Gastroesophageal sphincter (tissue), 4 donors: ENCODE results near the gene PRKAR1B. TPM values are rescaled to one million over a fixed set of nuclear protein-coding genes. Genes with fewer than 3 reads are reported as not detected.

Experiments
- ATAC-seq: fragments of 150-250 bp; one replicate; pipeline ENCODE4 v1.9.1; 2016; ENCODE audit warnings: mild to moderate bottlenecking, moderate library complexity
- H3K27ac ChIP-seq, 4 donors: fragments of 200-600 bp; sonication (generic) in 3 of 4; 1 replicate in 3 of 4; 2 replicates in 1 of 4; pipeline ENCODE4 v1.5.1; 2016 to 2019
- H3K27me3 ChIP-seq: fragments of 200-600 bp; sonication (generic); one replicate; pipeline ENCODE4 v1.5.1; 2019
- H3K36me3 ChIP-seq, 2 donors: fragments of 200-600 bp; sonication (generic); one replicate each; pipeline ENCODE4 v1.5.1; 2019; ENCODE audit warnings: control low read depth in 1 of 2
- H3K4me1 ChIP-seq, 3 donors: fragments of 200-600 bp; sonication (generic); 1 replicate in 2 of 3; 2 replicates in 1 of 3; pipeline ENCODE4 v1.5.1; 2016 to 2019; ENCODE audit warnings: control low read depth in 2 of 3
- H3K4me3 ChIP-seq, 2 donors: fragments of 200-600 bp; sonication (generic); one replicate each; pipeline ENCODE4 v1.5.1; 2019; ENCODE audit warnings: mild to moderate bottlenecking in 1 of 2, moderate library complexity in 1 of 2
- H3K9me3 ChIP-seq, 3 donors: fragments of 200-600 bp; sonication (generic); one replicate each; pipeline ENCODE4 v1.5.1; 2017 to 2019; ENCODE audit warnings: control low read depth in 2 of 3
- EP300 ChIP-seq: sonication (generic); formaldehyde crosslinking; IDR thresholded peaks from one replicate; pipeline ENCODE4 v1.6.1; 2017; ENCODE audit warnings: antibody characterized with exemption, mild to moderate bottlenecking
- POLR2A ChIP-seq, 2 donors: fragments of 450-650 bp; IDR thresholded peaks; one replicate each; pipeline ENCODE4 v1.6.1; 2017; ENCODE audit warnings: antibody characterized with exemption in 2 of 2, mild to moderate bottlenecking in 2 of 2, moderate library complexity in 1 of 2
- POLR2AphosphoS5 ChIP-seq: sonication (generic); formaldehyde crosslinking; IDR thresholded peaks from one replicate; pipeline ENCODE4 v1.6.1; 2017; ENCODE audit warnings: antibody characterized with exemption
- WGBS, 2 donors: methylation state at CpG; one replicate each; pipeline ENCODE4 v1.1.5; 2018; ENCODE audit warnings: low coverage in 1 of 2; 5-methylcytosine and 5-hydroxymethylcytosine counted together
- total RNA-seq, 4 donors: library from RNA; depleted of rRNA; stranded (reverse); fragments of >200 nt; gene quantifications; one replicate each; pipeline ENCODE4 v1.1.0, GENCODE V29; 2016
- TF ChIP-seq, protein P1 (sequence below), 4 experiments: fragments of 200-600 bp in 2 of 4; fragments of 450-650 bp in 2 of 4; sonication (generic) in 1 of 4; IDR thresholded peaks; one replicate each; pipeline ENCODE4 v1.5.1; 2017 to 2019; ENCODE audit warnings: antibody characterized with exemption in 4 of 4, mild to moderate bottlenecking in 2 of 4, moderate library complexity in 2 of 4

PRKAR1B gene
- total RNA-seq, 4 donors from 2014 or later: 11.6 to 39.1 (median 24.8) TPM

GRCh38 chr7:693280-693679 lies 33.8 kb downstream of the PRKAR1B start:
- no peak overlapping the region for H3K4me3 ChIP-seq
- H3K4me1 ChIP-seq: peaks cover 0 to 16% (median 0%) of the 10 kb centered on the region in 3 donors
- 98 to 100% methylated on average over 2 to 11 of the region's 22 CpGs for WGBS, 2 donors
- no peaks in the 10 kb centered on the region for H3K27me3 ChIP-seq
- peak overlapping the region in 1 of 4 donors; percentile 63 for H3K27ac ChIP-seq
- TF ChIP-seq, protein P1, sequence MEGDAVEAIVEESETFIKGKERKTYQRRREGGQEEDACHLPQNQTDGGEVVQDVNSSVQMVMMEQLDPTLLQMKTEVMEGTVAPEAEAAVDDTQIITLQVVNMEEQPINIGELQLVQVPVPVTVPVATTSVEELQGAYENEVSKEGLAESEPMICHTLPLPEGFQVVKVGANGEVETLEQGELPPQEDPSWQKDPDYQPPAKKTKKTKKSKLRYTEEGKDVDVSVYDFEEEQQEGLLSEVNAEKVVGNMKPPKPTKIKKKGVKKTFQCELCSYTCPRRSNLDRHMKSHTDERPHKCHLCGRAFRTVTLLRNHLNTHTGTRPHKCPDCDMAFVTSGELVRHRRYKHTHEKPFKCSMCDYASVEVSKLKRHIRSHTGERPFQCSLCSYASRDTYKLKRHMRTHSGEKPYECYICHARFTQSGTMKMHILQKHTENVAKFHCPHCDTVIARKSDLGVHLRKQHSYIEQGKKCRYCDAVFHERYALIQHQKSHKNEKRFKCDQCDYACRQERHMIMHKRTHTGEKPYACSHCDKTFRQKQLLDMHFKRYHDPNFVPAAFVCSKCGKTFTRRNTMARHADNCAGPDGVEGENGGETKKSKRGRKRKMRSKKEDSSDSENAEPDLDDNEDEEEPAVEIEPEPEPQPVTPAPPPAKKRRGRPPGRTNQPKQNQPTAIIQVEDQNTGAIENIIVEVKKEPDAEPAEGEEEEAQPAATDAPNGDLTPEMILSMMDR (IDR thresholded peaks at IDR 0.05): no peak
- TF ChIP-seq EP300: no peak
- no peak for TF ChIP-seq POLR2AphosphoS5
- TF ChIP-seq POLR2A (IDR thresholded peaks at IDR 0.05): no peak
- H3K9me3 ChIP-seq: peaks cover 0 to 17% (median 0%) of the 10 kb centered on the region in 3 donors
- no peak for ATAC-seq
- peaks cover 0 to 10% of the 10 kb centered on the region in 2 donors for H3K36me3 ChIP-seq

DNA sequence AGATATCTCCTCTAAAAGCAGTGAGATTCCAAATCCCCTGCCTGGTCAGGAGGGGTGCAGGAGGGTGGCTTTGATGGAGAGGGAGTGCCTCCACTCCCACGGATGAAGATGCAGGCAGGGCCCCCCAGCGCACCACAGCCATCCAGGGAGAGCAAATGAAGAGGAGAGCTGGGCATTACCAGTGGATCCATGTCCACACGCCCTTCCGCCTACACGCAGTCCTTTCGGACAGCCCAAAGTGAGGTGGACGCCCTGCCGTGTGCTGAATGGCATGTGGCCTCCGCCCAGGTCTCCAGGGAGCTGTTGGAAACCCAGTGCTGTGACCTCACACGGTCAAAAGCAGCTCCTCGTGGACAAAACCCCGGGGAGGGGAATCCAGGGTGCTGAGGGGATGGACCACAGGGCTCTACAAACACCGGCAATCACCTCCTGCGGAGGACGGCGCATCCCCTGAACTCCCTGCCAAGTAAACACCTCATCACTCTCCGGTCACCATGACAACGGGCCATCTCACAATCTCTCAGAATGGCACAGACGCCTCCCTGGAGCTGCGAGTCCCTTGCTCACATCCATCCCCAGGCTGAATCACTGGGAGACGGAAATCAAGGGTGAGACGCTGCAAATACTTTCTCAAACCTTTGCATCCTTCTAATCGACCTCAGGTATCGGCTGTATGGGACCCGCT lies 35.6 kb downstream of the PRKAR1B start:
- peaks cover 0 to 14% of the 10 kb centered on the region in 2 donors for H3K36me3 ChIP-seq
- no peak for ATAC-seq
- H3K9me3 ChIP-seq: peaks cover 0 to 35% (median 0%) of the 10 kb centered on the region in 3 donors
- peak overlapping the region in 1 of 4 donors; percentile 63 for H3K27ac ChIP-seq
- peaks cover 0 to 10% (median 0%) of the 10 kb centered on the region in 3 donors for H3K4me1 ChIP-seq
- H3K4me3 ChIP-seq: no peak overlapping the region
- no peaks in the 10 kb centered on the region for H3K27me3 ChIP-seq
- TF ChIP-seq, protein P1 (IDR thresholded peaks at IDR 0.05): no peak
- TF ChIP-seq EP300 (no peak), POLR2AphosphoS5 (no peak), POLR2A (IDR thresholded peaks at IDR 0.05) (no peak)
- WGBS, 2 donors: 96 to 100% methylated on average over 3 to 11 of the region's 25 CpGs

DNA sequence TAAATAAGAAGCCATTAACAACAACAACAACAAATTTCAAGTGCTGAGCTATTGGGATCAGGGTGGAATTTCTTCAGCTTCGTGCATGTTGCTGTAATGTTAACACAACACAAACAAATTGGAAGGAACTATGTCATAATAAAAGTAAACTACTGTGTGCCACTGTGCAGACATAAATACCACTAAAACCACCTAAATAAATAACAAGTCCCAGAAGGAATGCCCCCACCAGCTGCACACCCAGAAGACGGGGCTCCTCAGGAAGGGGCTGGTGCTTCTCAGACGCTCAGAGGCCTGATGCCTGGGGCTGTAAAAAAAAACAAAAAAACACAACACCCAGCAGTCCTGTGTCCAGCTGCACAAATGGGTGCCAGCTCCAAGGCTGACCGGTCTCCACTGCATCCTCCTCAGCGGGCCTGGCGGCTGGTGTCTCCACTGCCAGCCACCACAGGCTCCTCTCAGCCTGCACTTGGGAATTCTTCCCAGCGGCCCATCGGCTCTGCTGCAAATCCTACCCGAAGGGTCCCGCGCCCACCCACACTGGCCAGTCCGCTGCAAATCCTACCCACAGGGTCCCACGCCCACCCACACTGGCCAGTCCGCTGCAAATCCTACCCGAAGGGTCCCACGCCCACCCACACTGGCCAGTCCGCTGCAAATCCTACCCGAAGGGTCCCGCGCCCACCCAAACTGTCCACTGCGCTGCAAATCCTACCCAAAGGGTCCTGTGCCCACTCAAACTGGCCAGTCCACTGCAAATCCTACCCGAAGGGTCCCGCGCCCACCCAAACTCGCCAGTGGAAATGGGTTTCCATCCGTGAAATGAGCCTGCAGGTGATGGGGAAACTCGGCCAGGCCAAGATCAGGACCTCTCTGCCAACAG lies 36.4 kb downstream of the PRKAR1B start:
- peaks cover 0 to 10% (median 0%) of the 10 kb centered on the region in 3 donors for H3K4me1 ChIP-seq
- ATAC-seq: no peak
- H3K27ac ChIP-seq: no peak overlapping the region
- H3K36me3 ChIP-seq: peaks cover 0 to 14% of the 10 kb centered on the region in 2 donors
- WGBS, 2 donors: 88 to 94% methylated on average over 9 to 12 of the region's 27 CpGs
- no peaks in the 10 kb centered on the region for H3K27me3 ChIP-seq
- TF ChIP-seq POLR2AphosphoS5: no peak
- TF ChIP-seq EP300: no peak
- TF ChIP-seq, protein P1 (IDR thresholded peaks at IDR 0.05): no peak
- TF ChIP-seq POLR2A (IDR thresholded peaks at IDR 0.05): no peak
- H3K9me3 ChIP-seq: peaks cover 0 to 43% (median 0%) of the 10 kb centered on the region in 3 donors
- no peak overlapping the region for H3K4me3 ChIP-seq

- H3K4me3 ChIP-seq: no peak overlapping the region
- peaks cover 0 to 16% of the 10 kb centered on the region in 2 donors for H3K36me3 ChIP-seq
- no peak overlapping the region for H3K27ac ChIP-seq
- no peaks in the 10 kb centered on the region for H3K4me1 ChIP-seq
- peaks cover 0 to 47% (median 2%) of the 10 kb centered on the region in 3 donors for H3K9me3 ChIP-seq
- ATAC-seq: no peak
- no peaks in the 10 kb centered on the region for H3K27me3 ChIP-seq
- WGBS, 2 donors: 87 to 90% methylated on average over 1 of the region's 1 CpG
- TF ChIP-seq EP300 (no peak), POLR2A (IDR thresholded peaks at IDR 0.05) (no peak), POLR2AphosphoS5 (no peak)
- TF ChIP-seq, protein P1 (IDR thresholded peaks at IDR 0.05): no peak
These were observed 41.5 kb downstream of the PRKAR1B start for GRCh38 chr7:685540-685939.
